Dedifferentiated amniotic fluid mesenchymal stem cell (primary cell): Measurements from ENCODE around the gene CDH18.
A peak's percentile ranks its signal among the peaks of the same experiment; 100 is the strongest.

Experiments used
- DNase-seq: peaks from one replicate; pipeline ENCODE4 v3.0.0-alpha.2; 2016; ENCODE audit errors: extremely low spot score

CDH18 gene

GRCh38 chr5:19733612-19734495, 254.1 kb downstream of the CDH18 start:
- DNase-seq, result no peak

GRCh38 chr5:19728571-19728970, 259.4 kb downstream of the CDH18 start:
- DNase-seq, result no peak

- DNase-seq, result no peak
Measured at GRCh38 chr5:19719109-19719508, 268.9 kb downstream of the CDH18 start.

GRCh38 chr5:19713740-19714139, 274.3 kb downstream of the CDH18 start:
- no peak for DNase-seq

- DNase-seq, result no peak
Measured at GRCh38 chr5:19709403-19709802, 278.6 kb downstream of the CDH18 start.

- no peak for DNase-seq
Measured at GRCh38 chr5:19706776-19707175, 281.2 kb downstream of the CDH18 start.

- no peak for DNase-seq
Measured at GRCh38 chr5:19701731-19702130, 286.3 kb downstream of the CDH18 start.

GRCh38 chr5:19694949-19695611, 292.9 kb downstream of the CDH18 start:
- no peak for DNase-seq

- DNase-seq, result no peak
Measured at GRCh38 chr5:19690978-19691377, 297.0 kb downstream of the CDH18 start.

- no peak for DNase-seq
Measured at GRCh38 chr5:19685473-19685872, 302.5 kb downstream of the CDH18 start.

GRCh38 chr5:19676895-19677294, 311.1 kb downstream of the CDH18 start:
- DNase-seq, result peak; percentile 66

GRCh38 chr5:19660679-19661078, 327.3 kb downstream of the CDH18 start:
- DNase-seq, result no peak

- no peak for DNase-seq
Measured at GRCh38 chr5:19655627-19656026, 332.4 kb downstream of the CDH18 start.

- DNase-seq, result no peak
Measured at GRCh38 chr5:19638461-19638860, 349.5 kb downstream of the CDH18 start.

- DNase-seq, result no peak
Measured at GRCh38 chr5:19630876-19631275, 357.1 kb downstream of the CDH18 start.

- DNase-seq, result no peak
Measured at GRCh38 chr5:19626211-19626610, 361.8 kb downstream of the CDH18 start.

GRCh38 chr5:19625562-19625961, 362.4 kb downstream of the CDH18 start:
- DNase-seq, result no peak

- DNase-seq, result no peak
Measured at GRCh38 chr5:19619571-19619970, 368.4 kb downstream of the CDH18 start.

- no peak for DNase-seq
Measured at GRCh38 chr5:19616701-19617215, 371.2 kb downstream of the CDH18 start.

GRCh38 chr5:19615661-19616060, 372.3 kb downstream of the CDH18 start:
- DNase-seq, result no peak

- no peak for DNase-seq
Measured at GRCh38 chr5:19615071-19615470, 372.9 kb downstream of the CDH18 start.

- no peak for DNase-seq
Measured at GRCh38 chr5:19608444-19609002, 379.5 kb downstream of the CDH18 start.
